SK-N-SH treated with all-trans-retinoic acid at 6 μM for 48 hours (cell line): ENCODE measurements around the gene TMEM238.
A peak's percentile ranks its signal among the peaks of the same experiment; 100 is the strongest.

Source experiments
- ATAC-seq: fragments of 200-7000 bp; cut with Tn5 transposase; 3 replicates; pipeline ENCODE4 v1.9.1; 2020; ENCODE audit warnings: mild to moderate bottlenecking, moderate library complexity
- BACH2 ChIP-seq: fragments of 250-450 bp; sonication (Bioruptor Pico); IDR thresholded peaks from 2 replicates; pipeline ENCODE4 v1.9.0; 2021; ENCODE audit warnings: mild to moderate bottlenecking, borderline replicate concordance
- CREB5 ChIP-seq: fragments of 250-450 bp; sonication (Bioruptor Pico); IDR thresholded peaks from 2 replicates; pipeline ENCODE4 v1.5.1; 2020; ENCODE audit warnings: low read depth, mild to moderate bottlenecking, moderate library complexity
- CSDC2 ChIP-seq: fragments of 250-450 bp; sonication (Bioruptor Pico); IDR thresholded peaks from 2 replicates; pipeline ENCODE4 v1.5.0; 2020; ENCODE audit warnings: mild to moderate bottlenecking, moderate library complexity
- ESRRG ChIP-seq: fragments of 250-450 bp; sonication (Bioruptor Pico); IDR thresholded peaks from 2 replicates; pipeline ENCODE4 v1.6.1; 2021; ENCODE audit warnings: mild to moderate bottlenecking
- GLIS3 ChIP-seq: fragments of 250-450 bp; sonication (Bioruptor Pico); IDR thresholded peaks from 2 replicates; pipeline ENCODE4 v1.5.0; 2020; ENCODE audit warnings: mild to moderate bottlenecking, moderate library complexity
- ISL1 ChIP-seq: fragments of 250-450 bp; sonication (Bioruptor Pico); IDR thresholded peaks from 2 replicates; pipeline ENCODE4 v2.1.2; 2022; ENCODE audit warnings: mild to moderate bottlenecking, moderate library complexity
- OSR1 ChIP-seq: fragments of 250-450 bp; sonication (Bioruptor Pico); IDR thresholded peaks from 2 replicates; pipeline ENCODE4 v1.8.0; 2022; ENCODE audit warnings: moderate library complexity, mild to moderate bottlenecking, inconsistent platforms
- POU6F1 ChIP-seq: fragments of 250-450 bp; sonication (Bioruptor Pico); IDR thresholded peaks from 2 replicates; pipeline ENCODE4 v1.8.0; 2021; ENCODE audit warnings: low read depth, mild to moderate bottlenecking, moderate library complexity, borderline replicate concordance
- PPARA ChIP-seq: fragments of 250-450 bp; sonication (Bioruptor Pico); IDR thresholded peaks from 2 replicates; pipeline ENCODE4 v1.5.0; 2020; ENCODE audit warnings: mild to moderate bottlenecking, borderline replicate concordance
- RARB ChIP-seq: fragments of 250-450 bp; sonication (Bioruptor Pico); IDR thresholded peaks from 2 replicates; pipeline ENCODE4 v1.8.0; 2021; ENCODE audit warnings: mild to moderate bottlenecking, moderate library complexity
- SNAI2 ChIP-seq: fragments of 250-450 bp; sonication (Bioruptor Pico); IDR thresholded peaks from 2 replicates; pipeline ENCODE4 v1.5.0; 2020; ENCODE audit warnings: mild to moderate bottlenecking, moderate library complexity
- TCF4 ChIP-seq: fragments of 250-450 bp; sonication (Bioruptor Pico); IDR thresholded peaks from 2 replicates; pipeline ENCODE4 v1.8.0; 2021; ENCODE audit warnings: mild to moderate bottlenecking, moderate library complexity, borderline replicate concordance
- TOX ChIP-seq: fragments of 250-450 bp; sonication (Bioruptor Pico); IDR thresholded peaks from 2 replicates; pipeline ENCODE4 v1.8.0; 2021; ENCODE audit warnings: mild to moderate bottlenecking, moderate library complexity, borderline replicate concordance
- TSHZ2 ChIP-seq: fragments of 250-450 bp; sonication (Bioruptor Pico); IDR thresholded peaks from 2 replicates; pipeline ENCODE4 v1.5.0; 2020; ENCODE audit warnings: mild to moderate bottlenecking, moderate library complexity
- ZC3H10 ChIP-seq: fragments of 250-450 bp; sonication (Bioruptor Pico); IDR thresholded peaks from 2 replicates; pipeline ENCODE4 v1.5.1; 2021; ENCODE audit warnings: mild to moderate bottlenecking, moderate library complexity
- ZFP3 ChIP-seq: fragments of 250-450 bp; sonication (Bioruptor Pico); IDR thresholded peaks from 2 replicates; pipeline ENCODE4 v1.5.0; 2020; ENCODE audit warnings: mild to moderate bottlenecking, moderate library complexity
- ZNF70 ChIP-seq: fragments of 450-650 bp; formaldehyde crosslinking; IDR thresholded peaks from 2 replicates; pipeline ENCODE4 v1.5.0; 2020; ENCODE audit warnings: mild to moderate bottlenecking, moderate library complexity
- ZNF8 ChIP-seq: fragments of 450-650 bp; formaldehyde crosslinking; IDR thresholded peaks from 2 replicates; pipeline ENCODE4 v1.5.0; 2020; ENCODE audit warnings: mild to moderate bottlenecking, moderate library complexity

The TMEM238 gene

GRCh38 chr19:55391702-55392615 is 7.9 kb upstream of the TMEM238 start:
- TF ChIP-seq ESRRG (CRISPR knock-in tag) (no peak), CSDC2 (CRISPR knock-in tag) (no peak)
- TF ChIP-seq, all 23 proteins: peak for 0
- ATAC-seq: peak; percentile 1; the same call in 2 of the 3 replicates

GRCh38 chr19:55391191-55391670 is 7.1 kb upstream of the TMEM238 start:
- no peak; the same call in 1 of the 3 replicates for ATAC-seq

GRCh38 chr19:55390461-55390880 is 6.4 kb upstream of the TMEM238 start:
- TF ChIP-seq BACH2: no peak
- TF ChIP-seq TOX (CRISPR knock-in tag): no peak
- no peak for ATAC-seq

More at GRCh38 chr19:55391191-55391670, 7.1 kb upstream of the TMEM238 start:
- TF ChIP-seq ZFP3 (CRISPR knock-in tag) (no peak), ZC3H10 (no peak), ESRRG (CRISPR knock-in tag) (no peak), RARB (CRISPR knock-in tag) (no peak), GLIS3 (no peak), BACH2 (no peak), ZNF8 (CRISPR knock-in tag) (no peak), TOX (CRISPR knock-in tag) (no peak), OSR1 (CRISPR knock-in tag) (no peak), TCF4 (CRISPR knock-in tag) (no peak), CREB5 (no peak), TSHZ2 (CRISPR knock-in tag) (no peak), POU6F1 (CRISPR knock-in tag) (no peak)

- TF ChIP-seq TCF4 (CRISPR knock-in tag) (no peak), ZNF70 (CRISPR knock-in tag) (no peak), SNAI2 (CRISPR knock-in tag) (no peak), PPARA (CRISPR knock-in tag) (no peak), TOX (CRISPR knock-in tag) (no peak), ZNF8 (CRISPR knock-in tag) (no peak), ISL1 (CRISPR knock-in tag) (no peak), CSDC2 (CRISPR knock-in tag) (no peak)
- no peak for ATAC-seq
These were observed 5.6 kb upstream of the TMEM238 start for GRCh38 chr19:55389386-55390317.
